ENCODE data around the gene OGDH. TPM values are rescaled to one million over a fixed set of nuclear protein-coding genes. Genes with fewer than 3 reads are reported as not detected.
"Not testable (repeated sequence)": the region's sequence is repeated elsewhere in the genome, so short reads cannot be mapped to it uniquely, and the experiment has no call there.

The OGDH gene
- total RNA-seq, 1 donor from 2014 or later, result 67.1 TPM

GRCh38 chr7:44700322-44700721, 93.9 kb downstream of the OGDH start:
- Mint-ChIP-seq H3K4me3 (ENCODE audit: unreplicated experiment) (peak overlapping the region; percentile 6), H3K27ac (ENCODE audit: unreplicated experiment) (no peak overlapping the region), H3K36me3 (ENCODE audit: low read depth, unreplicated experiment) (peaks cover 51% of the 10 kb centered on the region), H3K4me1 (ENCODE audit: unreplicated experiment) (no peaks in the 10 kb centered on the region), H3K27me3 (ENCODE audit: unreplicated experiment) (peaks cover 5% of the 10 kb centered on the region), H3K9me3 (ENCODE audit: unreplicated experiment) (no peaks in the 10 kb centered on the region)
- TF ChIP-seq CTCF (IDR thresholded peaks at IDR 0.05; ENCODE audit: unreplicated experiment), result no peak
- no peak for DNase-seq (ENCODE audit: low spot score)

GRCh38 chr7:44703391-44703790, 97.0 kb downstream of the OGDH start:
- peaks cover 28% of the 10 kb centered on the region for H3K36me3 Mint-ChIP-seq (ENCODE audit: low read depth, unreplicated experiment)
- H3K4me1 Mint-ChIP-seq (ENCODE audit: unreplicated experiment); H3K27me3 Mint-ChIP-seq (ENCODE audit: unreplicated experiment); H3K9me3 Mint-ChIP-seq (ENCODE audit: unreplicated experiment); H3K4me3 Mint-ChIP-seq (ENCODE audit: unreplicated experiment); H3K27ac Mint-ChIP-seq (ENCODE audit: unreplicated experiment); DNase-seq (ENCODE audit: low spot score): not testable (repeated sequence)

GRCh38 chr7:44703921-44704320, 97.5 kb downstream of the OGDH start:
- peaks cover 25% of the 10 kb centered on the region for H3K36me3 Mint-ChIP-seq (ENCODE audit: low read depth, unreplicated experiment)
- H3K27me3 Mint-ChIP-seq (ENCODE audit: unreplicated experiment), result peaks cover 8% of the 10 kb centered on the region
- no peak overlapping the region for H3K27ac Mint-ChIP-seq (ENCODE audit: unreplicated experiment)
- H3K4me1 Mint-ChIP-seq (ENCODE audit: unreplicated experiment), result no peaks in the 10 kb centered on the region
- H3K9me3 Mint-ChIP-seq (ENCODE audit: unreplicated experiment), result no peaks in the 10 kb centered on the region
- no peak overlapping the region for H3K4me3 Mint-ChIP-seq (ENCODE audit: unreplicated experiment)
- TF ChIP-seq CTCF (IDR thresholded peaks at IDR 0.05; ENCODE audit: unreplicated experiment), result no peak
- no peak for DNase-seq (ENCODE audit: low spot score)

GRCh38 chr7:44705434-44705833, 99.0 kb downstream of the OGDH start:
- H3K27ac Mint-ChIP-seq (ENCODE audit: unreplicated experiment), result no peak overlapping the region
- H3K27me3 Mint-ChIP-seq (ENCODE audit: unreplicated experiment), result peaks cover 8% of the 10 kb centered on the region
- H3K4me1 Mint-ChIP-seq (ENCODE audit: unreplicated experiment), result no peaks in the 10 kb centered on the region
- no peak for TF ChIP-seq CTCF (IDR thresholded peaks at IDR 0.05; ENCODE audit: unreplicated experiment)
- H3K4me3 Mint-ChIP-seq (ENCODE audit: unreplicated experiment), result no peak overlapping the region
- peaks cover 25% of the 10 kb centered on the region for H3K36me3 Mint-ChIP-seq (ENCODE audit: low read depth, unreplicated experiment)
- H3K9me3 Mint-ChIP-seq (ENCODE audit: unreplicated experiment), result no peaks in the 10 kb centered on the region
- no peak for DNase-seq (ENCODE audit: low spot score)

GRCh38 chr7:44706788-44707557, 100.5 kb downstream of the OGDH start:
- no peak for DNase-seq (ENCODE audit: low spot score)
- H3K27ac Mint-ChIP-seq (ENCODE audit: unreplicated experiment), result no peak overlapping the region
- H3K27me3 Mint-ChIP-seq (ENCODE audit: unreplicated experiment), result peaks cover 12% of the 10 kb centered on the region
- peak overlapping the region; percentile 67 for H3K4me3 Mint-ChIP-seq (ENCODE audit: unreplicated experiment)
- peaks cover 17% of the 10 kb centered on the region for H3K36me3 Mint-ChIP-seq (ENCODE audit: low read depth, unreplicated experiment)
- no peaks in the 10 kb centered on the region for H3K9me3 Mint-ChIP-seq (ENCODE audit: unreplicated experiment)
- no peaks in the 10 kb centered on the region for H3K4me1 Mint-ChIP-seq (ENCODE audit: unreplicated experiment)
- TF ChIP-seq CTCF (IDR thresholded peaks at IDR 0.05; ENCODE audit: unreplicated experiment), result no peak
